Activated CD8-positive, alpha-beta memory T cell treated with anti-CD3 and anti-CD28 coated beads, Interleukin-2, amount 50 U/mL, for 4 hours (primary cell): ENCODE results near the gene STX10.
"Not testable (repeated sequence)": the region's sequence is repeated elsewhere in the genome, so short reads cannot be mapped to it uniquely, and the experiment has no call there.

Experiments used
- DNase-seq: peaks from one replicate; pipeline ENCODE4 v3.0.0-alpha.2; 2020

The STX10 gene

DNA sequence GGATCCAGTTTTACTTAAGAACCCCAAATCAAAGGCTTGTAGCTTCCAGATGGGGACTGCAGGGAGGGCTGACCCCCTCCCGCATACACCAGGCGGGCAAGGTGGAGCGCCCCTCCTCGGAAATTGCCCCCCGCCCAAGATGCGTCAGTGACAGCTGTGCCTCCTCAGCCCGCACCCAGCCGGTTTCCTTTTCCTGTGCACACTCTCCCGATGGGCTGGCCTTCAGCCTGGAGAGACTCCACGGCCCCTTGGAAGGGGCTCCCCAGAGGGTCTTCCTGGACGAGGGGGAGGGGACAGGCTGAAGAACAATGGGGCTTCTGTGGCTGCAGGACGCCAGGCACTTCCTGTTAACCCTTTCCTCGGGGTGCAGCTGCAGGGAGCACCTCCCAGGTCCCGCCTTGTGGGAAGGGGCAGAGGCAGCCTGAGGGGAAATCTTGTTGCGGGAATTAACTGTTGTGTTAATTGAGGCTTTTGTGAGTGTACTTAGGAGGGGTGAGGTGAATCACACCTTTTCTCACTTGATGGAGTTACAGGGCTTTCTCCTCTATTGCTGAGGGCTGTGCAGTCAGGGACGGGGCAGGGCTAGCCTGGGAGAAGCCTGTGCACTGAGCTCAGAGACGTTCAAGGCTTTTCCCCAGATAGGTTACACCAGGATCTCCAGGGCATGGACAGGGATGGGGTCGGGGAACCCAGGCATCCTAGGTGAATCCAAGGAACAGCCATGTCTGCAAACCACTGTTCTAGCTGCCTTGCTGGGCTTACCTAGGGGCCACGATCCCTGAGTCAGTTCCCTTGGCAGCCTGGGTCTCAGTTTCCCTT is 14.4 kb upstream of the STX10 start:
- DNase-seq, result no peak

DNA sequence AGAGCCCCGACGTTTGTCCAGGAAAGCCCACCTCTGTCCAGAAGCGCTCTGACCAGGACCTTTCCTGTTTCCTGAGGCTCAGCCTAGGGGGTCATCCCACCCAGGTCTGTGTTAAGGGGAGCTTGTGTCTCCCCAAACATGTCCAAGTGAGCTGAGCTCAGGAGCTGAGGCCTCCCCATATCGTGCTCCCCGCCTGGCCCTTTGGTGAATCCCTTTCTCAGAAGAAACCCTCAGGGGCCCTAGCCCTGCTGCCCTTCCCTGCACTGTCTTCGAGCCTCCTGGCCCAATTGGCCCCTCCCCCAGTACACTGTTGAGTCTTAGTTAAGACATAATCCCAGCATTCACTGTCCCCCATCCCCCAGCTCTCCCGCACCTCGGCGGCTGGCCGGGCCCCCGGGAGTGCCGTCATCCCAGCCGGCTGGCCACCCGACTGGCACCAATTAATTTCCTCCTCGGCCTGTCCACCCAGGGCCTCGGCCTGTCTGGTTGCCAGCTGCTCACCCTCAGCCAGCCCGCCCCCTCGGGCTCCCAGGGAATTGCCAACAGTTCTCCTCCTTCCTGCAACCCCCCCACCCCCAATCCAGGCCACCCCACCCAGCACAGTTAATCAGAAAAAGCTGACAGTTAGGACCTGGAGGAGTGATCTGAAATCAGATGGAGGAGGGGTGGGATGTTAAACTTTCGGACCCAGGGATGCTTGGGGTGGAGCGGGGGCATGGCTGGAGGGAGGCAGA is 13.6 kb upstream of the STX10 start:
- peak; percentile 36 for DNase-seq

DNA sequence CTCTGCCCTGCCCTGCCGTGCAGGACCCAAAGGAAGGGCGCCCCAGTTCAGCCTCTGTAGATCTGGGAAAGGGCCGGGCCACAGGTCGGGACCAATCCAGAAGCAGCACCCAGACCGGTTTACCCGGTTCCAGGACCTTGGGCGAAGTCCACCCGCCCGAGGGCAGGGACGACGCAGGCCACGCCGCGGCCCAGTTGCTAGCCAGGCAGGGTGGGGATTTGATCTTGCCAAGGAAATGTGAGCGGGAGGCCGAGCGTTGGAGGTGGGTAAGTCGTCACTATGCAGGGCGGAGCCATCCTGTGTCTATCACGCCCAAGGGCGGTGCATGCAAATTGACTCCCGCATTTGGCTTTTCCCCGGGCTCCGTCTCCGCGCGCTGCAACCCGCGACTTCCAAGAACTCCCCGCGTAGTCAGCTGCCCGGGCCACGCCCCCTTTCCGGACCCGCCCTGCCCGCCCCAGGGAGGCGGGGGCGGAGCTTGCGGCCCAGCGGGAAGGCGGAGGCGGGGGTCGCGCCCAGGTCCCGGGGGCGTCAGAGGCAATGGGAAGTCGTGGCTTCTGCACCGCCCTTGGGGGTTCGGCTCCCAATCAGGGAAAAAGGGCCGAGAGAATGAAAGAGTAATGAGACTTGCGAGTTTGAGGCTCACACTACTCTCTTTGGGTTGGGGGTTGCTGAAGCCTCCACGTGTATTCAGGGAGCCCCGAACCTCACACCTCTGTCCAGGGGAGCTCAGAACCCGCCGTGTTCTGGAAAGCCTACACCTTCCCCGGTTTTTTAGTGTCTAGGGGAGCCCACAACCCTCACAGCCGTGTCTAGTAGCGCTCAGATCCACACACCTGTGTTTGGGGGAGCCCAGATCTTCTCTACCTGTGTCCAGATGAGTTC is 12.8 kb upstream of the STX10 start:
- peak; percentile 83 for DNase-seq

DNA sequence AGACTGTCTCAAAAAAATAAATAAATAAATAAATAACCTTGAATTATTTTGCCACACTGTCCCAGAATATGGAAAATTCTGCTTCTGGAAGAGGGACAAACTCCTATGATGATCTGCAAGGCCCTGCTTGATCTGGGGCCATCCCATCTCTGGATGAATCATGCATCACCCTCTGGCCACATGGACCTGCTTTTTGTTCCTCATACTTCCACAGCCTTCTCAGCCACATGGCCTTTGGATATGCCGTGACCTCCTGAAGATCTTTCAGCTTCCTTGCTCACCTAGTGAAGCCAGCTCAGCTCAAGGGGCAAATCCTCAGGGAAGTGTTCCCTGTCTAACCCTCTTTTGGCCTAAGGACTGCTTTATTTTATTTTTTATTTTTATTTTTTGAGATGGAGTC is 10.4 kb upstream of the STX10 start:
- DNase-seq, result no peak

DNA sequence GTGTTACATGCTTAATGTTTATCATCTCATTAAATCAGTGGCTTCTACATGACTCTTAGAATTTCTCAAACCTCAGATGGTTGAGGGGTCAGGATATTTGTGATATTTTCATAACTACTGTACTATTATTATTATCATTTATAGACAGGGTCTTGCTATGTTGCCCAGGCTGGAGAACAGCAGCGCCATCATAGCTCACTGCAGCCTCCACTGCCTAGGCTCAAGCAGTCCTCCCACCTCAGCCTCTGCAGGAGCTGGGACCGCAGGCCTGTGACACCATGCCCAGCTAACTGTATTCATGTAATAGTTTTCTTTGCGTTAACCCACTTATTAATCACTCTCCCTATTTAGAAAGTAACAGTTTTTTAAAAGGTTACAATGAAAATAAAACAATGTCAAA is 9.5 kb upstream of the STX10 start:
- no peak for DNase-seq

GRCh38 chr19:13155472-13156359 is 5.5 kb upstream of the STX10 start:
- DNase-seq, result peak; percentile 67

- peak; percentile 78 for DNase-seq
Measured at GRCh38 chr19:13154911-13155471, 4.8 kb upstream of the STX10 start.

DNA sequence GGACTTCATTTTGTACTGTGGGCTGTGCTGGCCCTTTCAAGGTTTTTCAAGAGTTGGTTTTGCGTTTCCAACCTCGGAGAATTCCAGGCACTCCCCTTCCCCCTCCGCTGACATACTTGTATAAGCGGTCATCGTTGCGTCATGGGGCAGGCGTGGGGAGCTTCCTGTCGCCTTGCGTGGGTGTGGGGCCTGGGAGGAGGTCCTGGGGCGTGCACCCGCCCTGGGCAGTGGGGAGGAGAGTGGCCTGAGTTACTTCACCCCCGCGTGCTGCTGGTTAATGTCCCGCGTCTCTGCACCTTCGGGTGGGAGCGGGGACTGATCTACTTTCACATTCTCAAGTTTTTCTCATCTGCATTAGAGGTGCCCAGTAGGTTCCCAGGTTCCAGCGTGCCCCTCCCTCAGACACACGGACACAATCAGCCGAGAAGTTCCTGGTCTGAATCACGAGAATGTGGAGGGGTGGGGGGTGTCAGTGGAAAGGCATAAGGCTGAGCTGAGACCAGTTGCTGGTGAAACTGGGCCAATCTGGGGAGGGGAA is 4.1 kb upstream of the STX10 start:
- peak; percentile 61 for DNase-seq

GRCh38 chr19:13153569-13154240 is 3.5 kb upstream of the STX10 start:
- DNase-seq, result peak; percentile 39

- DNase-seq, result peak; percentile 97
Measured at GRCh38 chr19:13152974-13153568, 2.9 kb upstream of the STX10 start.

GRCh38 chr19:13152356-13152973 is 2.3 kb upstream of the STX10 start:
- no peak for DNase-seq

GRCh38 chr19:13151605-13152355 is 1.6 kb upstream of the STX10 start:
- peak; percentile 96 for DNase-seq

- DNase-seq, result peak; percentile 47
Measured at GRCh38 chr19:13150931-13151604, 893 bp upstream of the STX10 start.

- DNase-seq, result no peak
Measured at GRCh38 chr19:13149628-13150186, 468 bp downstream of the STX10 start.

DNA sequence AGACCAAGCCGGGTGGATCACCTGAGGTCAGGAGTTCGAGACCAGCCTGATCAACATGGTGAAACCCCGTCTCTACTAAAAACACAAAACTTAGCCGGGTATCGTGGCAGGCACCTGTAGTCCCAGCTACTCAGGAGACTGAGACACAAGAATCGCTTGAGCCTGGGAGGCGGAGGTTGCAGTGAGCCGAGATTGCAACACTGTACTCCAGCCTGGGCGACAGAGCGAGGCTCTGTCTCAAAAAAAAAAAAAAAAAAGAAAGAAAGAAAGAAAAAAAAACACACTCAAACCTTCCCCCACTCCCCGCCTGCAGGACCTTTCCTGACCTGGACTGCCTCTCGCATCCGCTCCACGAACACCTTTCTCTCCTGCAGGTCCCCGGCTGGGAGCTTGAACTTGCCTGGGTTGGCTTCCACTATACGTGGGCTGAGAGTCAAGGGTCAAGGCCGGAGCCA is 975 bp downstream of the STX10 start:
- not testable (repeated sequence) for DNase-seq

DNA sequence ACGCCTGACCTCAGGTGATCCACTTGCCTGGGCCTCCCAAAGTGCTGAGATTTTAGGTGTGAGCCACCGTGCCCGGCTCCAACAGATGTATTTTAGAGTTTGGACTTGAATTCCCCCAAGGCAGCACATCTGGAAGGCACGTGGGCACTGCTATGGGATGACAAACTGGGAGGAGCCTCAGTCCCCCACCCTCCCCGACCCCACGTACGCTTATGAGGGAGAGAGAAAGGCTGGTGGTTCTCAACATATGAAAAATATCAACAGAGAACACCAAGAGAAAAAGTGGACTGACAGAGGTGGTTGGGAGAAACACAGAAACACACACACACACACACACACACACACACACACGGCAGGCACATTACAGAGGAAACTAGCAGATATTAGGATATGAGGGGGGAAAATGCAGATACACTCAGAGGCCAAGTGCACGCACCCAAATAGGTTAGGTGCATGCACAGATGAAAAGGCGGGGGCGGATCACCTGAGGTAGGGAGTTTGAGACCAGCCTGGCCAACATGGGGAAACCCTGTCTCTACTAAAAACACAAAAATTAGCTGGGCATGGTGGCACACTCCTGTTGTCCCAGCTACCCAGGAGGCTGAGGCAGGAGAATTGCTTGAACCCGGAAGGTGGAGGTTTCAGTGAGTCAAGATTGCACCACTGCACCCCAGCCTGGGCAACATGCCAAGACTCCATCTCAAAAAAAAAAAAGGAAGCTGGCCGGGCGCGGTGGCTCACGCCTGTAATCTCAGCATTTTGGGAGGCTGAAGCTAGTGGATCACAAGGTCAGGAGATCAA is 3.2 kb downstream of the STX10 start:
- DNase-seq, result no peak

DNA sequence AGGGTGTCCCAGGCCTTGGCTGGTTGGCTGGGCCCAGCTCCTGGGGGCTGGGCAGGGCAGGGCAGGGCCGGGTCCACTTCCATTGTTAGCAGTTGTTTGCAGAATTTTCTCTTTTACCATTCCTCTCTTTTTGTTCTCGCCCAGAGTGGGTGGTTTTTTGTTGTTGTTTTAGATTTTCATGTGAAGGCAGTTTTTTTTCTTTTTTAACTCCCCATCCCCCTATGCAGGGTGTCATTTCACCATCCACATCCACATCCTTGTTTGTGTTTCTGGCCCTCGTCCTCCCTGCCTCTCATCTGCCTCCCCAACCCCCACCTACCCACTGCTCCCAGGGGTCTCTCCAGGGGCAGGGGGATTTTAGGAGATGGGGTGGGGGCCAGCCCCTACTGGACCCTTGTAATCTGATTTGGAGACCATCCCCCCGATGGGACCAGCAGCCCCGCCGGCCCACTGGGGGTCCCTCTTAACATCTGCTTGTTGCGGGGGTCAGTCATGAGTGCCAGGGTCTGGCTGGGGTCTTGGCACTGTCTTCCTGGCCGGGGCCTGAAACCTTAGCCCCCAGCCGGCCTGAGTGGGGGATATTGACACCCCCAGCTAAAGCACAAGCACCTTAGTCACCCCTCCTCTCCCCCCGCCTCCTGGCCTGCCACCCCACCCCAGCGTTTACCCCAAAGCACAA is 10.4 kb downstream of the STX10 start:
- DNase-seq, result no peak
